Spleen (tissue), 7 donors: ENCODE measurements around the gene SPTBN2.

ENCODE experiments used
- CTCF ChIP-seq, 11 experiments: fragments of 200-600 bp in 7 of 11; fragments of 450-650 bp in 4 of 11; sonication (generic) in 4 of 11; IDR thresholded peaks in 8 of 11; conservative IDR thresholded peaks in 3 of 11; 1 replicate in 7 of 11; 2 replicates in 4 of 11; pipeline versions ENCODE4 v1.4.0 to v1.8.0; 2016 to 2021; ENCODE audit warnings: antibody characterized with exemption in 11 of 11, inconsistent platforms in 4 of 11, mild to moderate bottlenecking in 1 of 11
- POLR2AphosphoS5 ChIP-seq, 3 donors: sonication (generic); formaldehyde crosslinking; IDR thresholded peaks; one replicate each; pipeline ENCODE4 v1.5.1; 2017; ENCODE audit warnings: antibody characterized with exemption in 3 of 3
- donor health status: DM: no; HTN: no; CAD: no; lungs with moderate emphysema.
- donor health status: DM: no; HTN: no; CAD: no.
- donor health status: DM: no; HTN: no; CAD: no.

DNA sequence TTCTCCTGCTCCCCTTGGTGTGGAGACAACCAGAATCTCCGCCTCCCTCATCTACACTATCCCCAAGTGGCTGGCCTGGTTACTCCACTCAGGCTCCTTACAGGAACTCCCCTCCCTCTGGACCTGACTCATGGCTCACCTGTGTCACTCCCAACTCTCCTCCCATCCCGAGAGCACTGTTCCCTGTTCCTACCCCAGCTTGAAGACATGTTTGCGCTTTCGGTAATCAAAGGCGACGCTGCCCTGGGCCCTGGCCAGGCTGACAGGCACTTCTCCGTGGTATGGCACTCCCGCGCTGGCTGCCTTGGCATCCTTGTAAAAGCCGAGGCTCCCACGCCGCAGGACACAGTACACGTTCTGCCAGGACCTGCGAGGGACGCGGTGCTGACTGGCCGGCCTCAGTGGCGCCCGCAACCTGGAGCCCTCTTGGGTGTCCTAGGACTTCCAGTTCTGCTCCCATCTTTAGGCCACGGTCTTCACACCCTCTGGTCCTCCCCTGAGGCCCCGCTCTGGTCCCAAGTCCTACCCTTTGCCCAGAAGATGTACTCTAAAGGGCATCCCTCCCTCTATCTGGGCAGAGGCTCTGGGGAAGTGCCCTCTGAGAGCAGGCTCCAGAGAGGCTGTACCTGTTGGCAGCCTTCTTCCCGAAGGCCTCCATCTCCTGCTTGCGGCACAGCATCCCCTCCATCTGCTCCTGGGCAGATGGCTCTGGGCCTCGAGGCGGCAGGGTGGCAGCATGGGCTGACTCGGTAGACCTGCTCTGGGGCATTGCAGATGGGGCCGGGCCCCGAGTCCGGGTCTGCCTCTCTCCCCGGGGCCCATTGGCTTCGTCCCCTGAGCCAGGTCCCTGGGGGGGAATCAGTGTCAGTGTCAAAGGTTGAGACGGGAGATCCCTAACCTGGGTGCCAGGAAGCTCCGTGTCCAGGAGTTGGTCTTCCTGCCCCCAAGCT is 41.9 kb downstream of the SPTBN2 start:
- TF ChIP-seq CTCF (IDR thresholded peaks at IDR 0.05 in 8 of 11, conservative IDR thresholded peaks at IDR 0.05 in 3 of 11), result no peak
- no peak for TF ChIP-seq POLR2AphosphoS5 (IDR thresholded peaks at IDR 0.05)
